SK-N-SH (cell line): Measurements from ENCODE around the gene SORBS2. TPM values are rescaled to one million over a fixed set of nuclear protein-coding genes. Genes with fewer than 3 reads are reported as not detected.

Experiments
- CTCF ChIA-PET: fragments of 300-600, 350-600 bp; formaldehyde crosslinking; extraction: SDS; loops from one replicate; lab custom pipeline; 2021; lab: Yijun Ruan, JAX
- POLR2A ChIA-PET: fragments of 350-600 bp; sonication (Branson Sonifier 250); formaldehyde crosslinking; extraction: SDS; loops from one replicate; lab custom pipeline; 2020; ENCODE audit warnings: antibody characterized with exemption, inconsistent platforms; lab: Yijun Ruan, JAX
- DNase-seq: peaks from one replicate; pipeline ENCODE4 v3.0.0; 2012
- H2AFZ ChIP-seq: fragments of 200-600 bp; sonication (generic); 2 replicates; pipeline ENCODE4 v1.8.1; 2016; ENCODE audit warnings: antibody characterized with exemption, mild to moderate bottlenecking, low read depth
- H3F3A ChIP-seq: fragments of 200-600 bp; sonication (generic); replicated peaks from 2 replicates; pipeline ENCODE3; 2016; ENCODE audit warnings: antibody characterized with exemption, mild to moderate bottlenecking; ENCODE audit not compliant: insufficient read depth
- H3K27ac ChIP-seq, 2 experiments: fragments of 200-500 bp in 1 of 2; fragments of 200-600 bp in 1 of 2; sonication (Bioruptor generic) in 1 of 2; sonication (generic), shearing (Covaris generic) in 1 of 2; 2 replicates each; pipeline versions ENCODE4 v1.5.1 to v1.6.1; 2014 to 2016; ENCODE audit warnings: low read depth in 2 of 2, inconsistent platforms in 1 of 2, low read length in 1 of 2, mild to moderate bottlenecking in 1 of 2, mixed read lengths in 1 of 2
- H3K27me3 ChIP-seq: fragments of 200-600 bp; sonication (generic), shearing (Covaris generic); 2 replicates; pipeline ENCODE4 v1.6.1; 2016; ENCODE audit warnings: mixed run types; ENCODE audit not compliant: insufficient read depth
- H3K36me3 ChIP-seq, 2 experiments: fragments of 200-500 bp in 1 of 2; fragments of 200-600 bp in 1 of 2; sonication (Bioruptor generic) in 1 of 2; sonication (generic) in 1 of 2; replicated peaks in 1 of 2; 2 replicates each; pipeline versions ENCODE3 to v1.5.1; 2014 to 2016; ENCODE audit warnings: low read length in 1 of 2, mild to moderate bottlenecking in 1 of 2; ENCODE audit not compliant: insufficient read depth in 2 of 2, control insufficient read depth in 1 of 2
- H3K4me1 ChIP-seq, 2 experiments: fragments of 200-500 bp in 1 of 2; fragments of 200-600 bp in 1 of 2; sonication (Bioruptor generic) in 1 of 2; sonication (generic), shearing (Covaris generic) in 1 of 2; 2 replicates each; pipeline versions ENCODE4 v1.5.1 to v1.6.1; 2014 to 2016; ENCODE audit warnings: low read depth in 1 of 2, low read length in 1 of 2, mixed run types in 1 of 2; ENCODE audit not compliant: insufficient read depth in 2 of 2, control insufficient read depth in 1 of 2
- H3K4me2 ChIP-seq: fragments of 200-600 bp; sonication (generic), shearing (Covaris generic); 2 replicates; pipeline ENCODE4 v1.6.1; 2017; ENCODE audit warnings: mixed run types
- H3K4me3 ChIP-seq, 2 experiments: fragments of 200-500 bp in 1 of 2; fragments of 200-600 bp in 1 of 2; sonication (Bioruptor generic) in 1 of 2; sonication (generic), shearing (Covaris generic) in 1 of 2; 2 replicates each; pipeline versions ENCODE4 v1.5.1 to v1.8.1; 2014 to 2016; ENCODE audit warnings: low read depth in 2 of 2, inconsistent platforms in 1 of 2, low read length in 1 of 2, mild to moderate bottlenecking in 1 of 2, mixed read lengths in 1 of 2, moderate library complexity in 1 of 2
- H3K79me2 ChIP-seq: fragments of 200-600 bp; sonication (generic); 2 replicates; pipeline ENCODE4 v1.8.1; 2017; ENCODE audit warnings: mild to moderate bottlenecking; ENCODE audit not compliant: insufficient read depth
- H3K9ac ChIP-seq: fragments of 200-600 bp; sonication (generic); 2 replicates; pipeline ENCODE4 v1.6.1; 2017; ENCODE audit warnings: mixed run types
- H3K9me2 ChIP-seq: fragments of 200-600 bp; sonication (generic); 2 replicates; pipeline ENCODE4 v1.6.1; 2017; ENCODE audit warnings: mixed run types
- H3K9me3 ChIP-seq: fragments of 200-600 bp; sonication (generic); 2 replicates; pipeline ENCODE4 v1.6.1; 2017; ENCODE audit warnings: mixed run types, mild to moderate bottlenecking, moderate library complexity
- H4K20me1 ChIP-seq: fragments of 200-600 bp; sonication (generic); 2 replicates; pipeline ENCODE4 v1.6.1; 2017; ENCODE audit warnings: mild to moderate bottlenecking, mixed run types; ENCODE audit not compliant: insufficient read depth
- CHD2 ChIP-seq: fragments of 150-350 bp; IDR thresholded peaks from 2 replicates; pipeline ENCODE4 v1.6.1; 2018; ENCODE audit warnings: low read length; ENCODE audit not compliant: partially characterized antibody
- EP300 ChIP-seq, 2 experiments: IDR thresholded peaks; 2 replicates each; pipeline versions ENCODE4 v1.4.0 to v1.6.1; 2012; ENCODE audit warnings: borderline replicate concordance in 1 of 2, low read depth in 1 of 2, low read length in 1 of 2
- EZH2phosphoT487 ChIP-seq: fragments of 200-600 bp; sonication (generic); IDR thresholded peaks from 2 replicates; pipeline ENCODE4 v1.6.1; 2017; ENCODE audit warnings: low read depth, mixed run types, mild to moderate bottlenecking, antibody characterized with exemption, moderate library complexity, borderline replicate concordance
- FOSL2 ChIP-seq: IDR thresholded peaks from 2 replicates; pipeline ENCODE4 v1.4.0; 2012; ENCODE audit warnings: low read depth, mild to moderate bottlenecking, moderate library complexity, borderline replicate concordance
- FOXJ3 ChIP-seq: sonication (generic); formaldehyde crosslinking; IDR thresholded peaks from 2 replicates; pipeline ENCODE4 v1.5.1; 2020; ENCODE audit warnings: mild to moderate bottlenecking, missing genetic modification reagents
- JUND ChIP-seq: IDR thresholded peaks from 2 replicates; pipeline ENCODE4 v1.4.0; 2012
- MEF2A ChIP-seq: IDR thresholded peaks from 2 replicates; pipeline ENCODE4 v1.4.0; 2012; ENCODE audit warnings: low read depth, borderline replicate concordance
- MXI1 ChIP-seq: IDR thresholded peaks from 2 replicates; pipeline ENCODE4 v1.6.1; 2012; ENCODE audit warnings: mild to moderate bottlenecking, low read depth, low read length, improper control_type of control experiment
- NRF1 ChIP-seq: IDR thresholded peaks from 2 replicates; pipeline ENCODE4 v1.6.1; 2012; ENCODE audit warnings: low read depth, mild to moderate bottlenecking, low read length
- PBX3 ChIP-seq: IDR thresholded peaks from 2 replicates; pipeline ENCODE4; 2012
- POLR2AphosphoS5 ChIP-seq: IDR thresholded peaks from 2 replicates; pipeline ENCODE4 v1.6.1; 2012; ENCODE audit warnings: low read depth, low read length
- RCOR1 ChIP-seq: fragments of 150-350 bp; IDR thresholded peaks from 2 replicates; pipeline ENCODE4 v1.6.1; 2017; ENCODE audit warnings: antibody characterized with exemption, low read length
- RFX5 ChIP-seq: IDR thresholded peaks from 2 replicates; pipeline ENCODE4 v1.6.1; 2012; ENCODE audit warnings: mild to moderate bottlenecking, improper control_type of control experiment, low read length
- RXRA ChIP-seq: IDR thresholded peaks from 2 replicates; pipeline ENCODE4 v1.4.0; 2012; ENCODE audit warnings: low read depth, mild to moderate bottlenecking, borderline replicate concordance
- SIN3A ChIP-seq: IDR thresholded peaks from 2 replicates; pipeline ENCODE4 v1.6.1; 2012; ENCODE audit warnings: low read depth, mild to moderate bottlenecking, low read length, moderate library complexity, borderline replicate concordance
- TCF12 ChIP-seq: IDR thresholded peaks from 2 replicates; pipeline ENCODE4 v1.4.0; 2012
- YY1 ChIP-seq: IDR thresholded peaks from 2 replicates; pipeline ENCODE4 v1.4.0; 2012; ENCODE audit warnings: low read depth, mild to moderate bottlenecking
- WGBS: methylation state at CpG from one replicate; pipeline ENCODE4 v1.1.6; 2017; ENCODE audit warnings: low lambda C conversion rate; 5-methylcytosine and 5-hydroxymethylcytosine counted together
- polyA plus RNA-seq, 3 experiments: library from polyadenylated mRNA; depleted of rRNA; stranded (reverse); fragments of >200 nt; gene quantifications; 2 replicates each; pipeline ENCODE4 v1.2.3, GENCODE V29; 2012
- TF ChIP-seq, protein P1 (sequence below): IDR thresholded peaks from 2 replicates; pipeline ENCODE4 v1.4.0; 2012; ENCODE audit warnings: low read depth, borderline replicate concordance

Gene SORBS2
- polyA plus RNA-seq, 1 of the 3 experiments (the other 2 are of a cell fraction): 2.5 TPM

- Histone ChIP-seq H3K27ac (no peak overlapping the region), H3K79me2 (no peaks in the 10 kb centered on the region), H3K4me2 (no peak overlapping the region), H3K27me3 (no peaks in the 10 kb centered on the region), H3K4me3 (no peak overlapping the region), H3K4me1 (peaks cover 0 to 3% of the 10 kb centered on the region in 2 experiments; a peak in 2 of 4 replicates), H3K9me2 (no peaks in the 10 kb centered on the region), H3K9me3 (no peaks in the 10 kb centered on the region), H2AFZ (no peak overlapping the region), H3K9ac (no peak overlapping the region), H4K20me1 (no peaks in the 10 kb centered on the region), H3F3A (no peaks in the 10 kb centered on the region), H3K36me3 (no peaks in the 10 kb centered on the region)
- ChIA-PET POLR2A (no interaction called here), CTCF (interaction anchor here (1.7 kb wide), 1 partner anchor 203 kb away, joined by 5 read pairs; no protein-coding TSS in a partner anchor)
- no peak for DNase-seq
- TF ChIP-seq RXRA (no peak), POLR2AphosphoS5 (no peak), RCOR1 (no peak), MEF2A (no peak), NRF1 (no peak), PBX3 (no peak), MXI1 (no peak), TCF12 (no peak), YY1 (no peak), EZH2phosphoT487 (no peak), JUND (no peak), FOSL2 (no peak)
- TF ChIP-seq, protein P1, sequence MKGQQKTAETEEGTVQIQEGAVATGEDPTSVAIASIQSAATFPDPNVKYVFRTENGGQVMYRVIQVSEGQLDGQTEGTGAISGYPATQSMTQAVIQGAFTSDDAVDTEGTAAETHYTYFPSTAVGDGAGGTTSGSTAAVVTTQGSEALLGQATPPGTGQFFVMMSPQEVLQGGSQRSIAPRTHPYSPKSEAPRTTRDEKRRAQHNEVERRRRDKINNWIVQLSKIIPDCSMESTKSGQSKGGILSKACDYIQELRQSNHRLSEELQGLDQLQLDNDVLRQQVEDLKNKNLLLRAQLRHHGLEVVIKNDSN: no peak
- WGBS: 61% methylated on average over 5 of the region's 5 CpGs
Observed at GRCh38 chr4:185819144-185819543, 7.2 kb upstream of the SORBS2 start.

- H3K27me3 ChIP-seq: no peaks in the 10 kb centered on the region
- H3K9ac ChIP-seq: no peak overlapping the region
- no peaks in the 10 kb centered on the region for H4K20me1 ChIP-seq
- no peak overlapping the region for H3K27ac ChIP-seq
- no peaks in the 10 kb centered on the region for H3K36me3 ChIP-seq
- no peaks in the 10 kb centered on the region for H3K9me2 ChIP-seq
- WGBS: 82% methylated on average over 8 of the region's 8 CpGs
- H2AFZ ChIP-seq: no peak overlapping the region
- H3K9me3 ChIP-seq: no peaks in the 10 kb centered on the region
- TF ChIP-seq SIN3A (no peak), CHD2 (no peak), FOXJ3 (no peak), EZH2phosphoT487 (no peak), TCF12 (no peak), RFX5 (no peak), EP300 (IDR thresholded peaks at IDR 0.05; ENCODE audit: borderline replicate concordance in 1 of 2, low read depth in 1 of 2, low read length in 1 of 2) (no peak), MXI1 (no peak)
- TF ChIP-seq, all 33 proteins: peak for 0
- CTCF ChIA-PET: interaction anchor here (0.6 to 0.7 kb wide), 2 partner anchors 149 to 220 kb away, joined by 3 read pairs; no protein-coding TSS in a partner anchor
- no peak overlapping the region for H3K4me3 ChIP-seq
- no peak for DNase-seq
- H3F3A ChIP-seq: no peaks in the 10 kb centered on the region
- H3K4me1 ChIP-seq: peaks cover 0 to 5% of the 10 kb centered on the region in 2 experiments; a peak in 2 of 4 replicates
- no peaks in the 10 kb centered on the region for H3K79me2 ChIP-seq
- H3K4me2 ChIP-seq: no peak overlapping the region
- POLR2A ChIA-PET: no interaction called here
Observed at GRCh38 chr4:185817403-185817818, 5.4 kb upstream of the SORBS2 start.
